Astrocyte of the cerebellum (primary cell): ENCODE data around the gene PEDS1.
"Not testable (repeated sequence)": the region's sequence is repeated elsewhere in the genome, so short reads cannot be mapped to it uniquely, and the experiment has no call there.

Source experiments
- DNase-seq: peaks from one replicate; pipeline ENCODE4 v3.0.0-alpha.2; 2011; ENCODE audit warnings: low read depth
- H3K4me3 ChIP-seq: 2 replicates; pipeline ENCODE4 v1.5.1; 2011; ENCODE audit warnings: mild to moderate bottlenecking, low read depth, low read length, moderate library complexity
- in situ Hi-C: cut with HindIII; loops from 2 replicates; pipeline ENCODE4 v1.10.0; 2017; ENCODE audit warnings: low sequenced_read_pairs
- TF ChIP-seq, protein P1 (sequence below): IDR thresholded peaks from 2 replicates; pipeline ENCODE4 v1.5.1; 2012; ENCODE audit warnings: low read length, low read depth, moderate library complexity, mild to moderate bottlenecking; ENCODE audit errors: missing control alignments

The PEDS1 gene

DNA sequence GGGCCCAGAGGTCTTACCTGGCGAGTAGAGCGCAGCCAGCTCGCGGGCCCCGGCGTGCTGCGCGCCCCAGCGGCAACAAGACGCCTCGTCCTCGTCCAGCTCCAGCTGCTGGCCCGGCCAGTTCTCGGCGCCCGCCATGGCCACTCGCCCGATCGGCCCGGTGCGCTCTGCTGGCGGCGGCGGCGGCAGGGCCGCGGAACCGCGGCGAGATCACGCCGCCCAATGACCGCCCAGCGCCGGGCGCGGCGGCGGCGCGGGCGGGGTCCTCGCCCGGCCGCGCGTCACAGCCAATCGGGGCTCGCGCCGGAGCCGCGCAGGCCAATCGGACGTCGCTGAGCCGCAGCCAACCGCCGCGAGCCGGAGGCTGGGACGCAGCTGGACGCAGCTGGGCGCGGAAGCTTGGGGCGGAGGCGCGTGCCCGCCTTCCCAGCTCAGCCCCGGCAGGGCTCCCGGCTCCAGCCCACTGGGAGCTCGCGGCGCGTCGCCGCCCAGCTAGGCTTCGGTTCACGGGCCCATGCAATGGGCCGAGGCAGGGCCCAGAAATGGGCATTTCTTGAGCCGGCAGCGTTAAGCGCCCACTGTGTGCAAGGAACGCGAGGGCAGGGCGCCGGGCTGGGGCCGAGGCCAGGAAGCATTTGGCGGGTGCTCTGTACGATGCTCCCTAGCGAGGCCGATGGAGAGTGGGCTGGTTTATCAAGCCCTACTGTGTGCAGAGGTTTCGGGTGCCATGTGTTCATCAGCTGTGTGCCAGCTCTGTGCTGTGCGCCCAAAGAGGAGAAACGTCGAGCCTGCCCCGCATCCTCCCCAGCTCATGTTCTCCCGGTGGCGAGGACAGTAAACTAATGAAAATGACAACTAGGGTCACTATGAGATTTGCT lies at the start of gene PEDS1:
TSS of gene PEDS1 (minus strand) at position 224 of the 878 bp plus-strand sequence. CDS start at position 138, 86 bp downstream.
- in situ Hi-C loops = no loop called here
- peak; percentile 73 for DNase-seq
- peak within 1 kb of the TSS; percentile 96 for H3K4me3 ChIP-seq
- TF ChIP-seq, protein P1, sequence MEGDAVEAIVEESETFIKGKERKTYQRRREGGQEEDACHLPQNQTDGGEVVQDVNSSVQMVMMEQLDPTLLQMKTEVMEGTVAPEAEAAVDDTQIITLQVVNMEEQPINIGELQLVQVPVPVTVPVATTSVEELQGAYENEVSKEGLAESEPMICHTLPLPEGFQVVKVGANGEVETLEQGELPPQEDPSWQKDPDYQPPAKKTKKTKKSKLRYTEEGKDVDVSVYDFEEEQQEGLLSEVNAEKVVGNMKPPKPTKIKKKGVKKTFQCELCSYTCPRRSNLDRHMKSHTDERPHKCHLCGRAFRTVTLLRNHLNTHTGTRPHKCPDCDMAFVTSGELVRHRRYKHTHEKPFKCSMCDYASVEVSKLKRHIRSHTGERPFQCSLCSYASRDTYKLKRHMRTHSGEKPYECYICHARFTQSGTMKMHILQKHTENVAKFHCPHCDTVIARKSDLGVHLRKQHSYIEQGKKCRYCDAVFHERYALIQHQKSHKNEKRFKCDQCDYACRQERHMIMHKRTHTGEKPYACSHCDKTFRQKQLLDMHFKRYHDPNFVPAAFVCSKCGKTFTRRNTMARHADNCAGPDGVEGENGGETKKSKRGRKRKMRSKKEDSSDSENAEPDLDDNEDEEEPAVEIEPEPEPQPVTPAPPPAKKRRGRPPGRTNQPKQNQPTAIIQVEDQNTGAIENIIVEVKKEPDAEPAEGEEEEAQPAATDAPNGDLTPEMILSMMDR = no peak

DNA sequence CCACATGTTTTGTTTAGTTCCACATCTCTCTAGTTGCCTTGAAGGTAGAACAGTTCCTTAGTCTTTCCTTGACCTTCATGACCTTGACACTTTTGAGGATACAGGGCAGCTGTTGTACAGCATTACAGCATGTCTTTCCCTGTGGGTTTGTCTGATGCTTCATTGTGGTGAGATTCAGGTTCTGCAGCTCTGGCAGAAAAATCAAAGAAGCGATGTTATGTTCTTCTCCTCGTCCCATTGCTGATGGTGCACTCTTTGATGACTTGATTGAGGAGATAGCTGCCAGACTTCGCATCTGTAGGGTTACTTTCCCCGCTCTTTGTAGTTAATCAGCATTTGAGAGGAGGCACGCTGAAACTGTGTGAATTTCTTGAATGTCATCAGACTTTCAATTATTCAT lies 49.2 kb upstream of the PEDS1 start:
- no peak for DNase-seq
- in situ Hi-C loops = no loop called here
- TF ChIP-seq, protein P1 = no peak
- H3K4me3 ChIP-seq = no peak overlapping the region

DNA sequence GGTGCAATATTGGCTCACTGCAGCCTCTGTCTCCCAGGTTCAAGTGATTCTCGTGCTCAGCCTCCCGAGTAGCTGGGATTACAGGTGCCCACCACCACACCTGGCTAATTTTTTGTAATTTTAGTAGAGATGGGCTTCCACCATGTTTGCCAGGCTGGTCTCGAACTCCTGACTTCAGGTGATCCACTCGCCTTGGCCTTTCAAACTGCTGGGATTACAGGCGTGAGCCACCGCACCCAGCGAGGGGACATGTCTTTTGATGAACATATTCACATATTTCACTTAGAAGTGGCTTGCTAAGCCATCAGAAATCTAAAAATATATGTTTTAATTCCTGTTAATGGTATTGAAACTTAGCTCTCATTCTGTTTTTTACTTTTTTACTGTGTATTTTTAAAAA lies 48.2 kb upstream of the PEDS1 start:
- H3K4me3 ChIP-seq, DNase-seq, in situ Hi-C loops: not testable (repeated sequence)

DNA sequence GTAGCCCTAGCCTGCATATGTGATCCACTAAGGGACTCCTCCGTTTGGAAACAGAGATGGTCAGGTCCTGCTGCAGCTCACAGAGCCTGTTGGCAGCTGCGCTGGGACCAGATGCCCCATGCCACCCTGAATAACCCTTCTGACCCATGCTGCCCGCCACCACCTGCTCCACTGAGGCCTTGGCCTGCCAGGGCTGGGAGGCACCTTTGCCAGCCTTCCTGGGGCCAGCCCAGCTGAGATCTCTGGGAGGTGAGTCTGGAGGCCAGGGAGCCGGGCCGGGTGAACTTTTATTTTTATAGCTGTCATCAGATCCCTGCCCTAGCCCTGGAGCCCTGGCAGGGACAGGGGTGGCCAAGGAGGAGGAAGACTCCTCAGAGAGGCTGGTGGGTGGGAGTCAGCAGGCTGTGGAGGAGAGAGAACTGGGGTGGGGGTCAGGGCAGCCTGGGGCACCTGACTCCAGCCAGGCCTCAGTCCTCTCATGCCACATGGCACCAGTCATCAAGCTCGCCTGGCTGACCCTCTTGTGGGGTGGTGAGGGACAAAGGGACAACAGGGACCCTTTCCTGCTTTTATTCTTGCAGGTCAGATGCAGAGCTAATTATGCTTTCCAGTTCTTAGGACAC lies 47.1 kb upstream of the PEDS1 start:
- H3K4me3 ChIP-seq = no peak overlapping the region
- TF ChIP-seq, protein P1 = no peak
- no peak for DNase-seq
- in situ Hi-C loops = no loop called here

DNA sequence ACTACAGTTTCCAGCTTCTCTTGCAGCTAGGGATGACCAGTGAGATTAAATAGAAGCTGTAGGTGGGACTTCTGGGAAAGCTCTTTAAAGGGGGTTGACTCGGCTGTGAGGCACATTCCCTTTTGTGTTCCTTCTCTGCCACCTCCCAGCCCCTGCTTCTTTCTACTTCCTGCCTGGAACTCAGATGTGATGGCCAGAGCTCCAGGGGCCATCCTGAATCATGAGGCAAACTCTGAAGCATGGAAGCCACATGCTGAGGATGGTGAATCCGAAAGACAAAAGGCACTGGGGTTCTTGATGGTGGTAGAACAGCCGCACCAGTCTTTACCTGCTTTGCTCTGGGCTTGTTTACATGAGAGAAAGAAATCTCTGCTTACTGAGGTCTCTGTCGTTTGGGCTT lies 46.2 kb upstream of the PEDS1 start:
- DNase-seq = no peak
- in situ Hi-C loops = no loop called here
- TF ChIP-seq, protein P1 = no peak
- H3K4me3 ChIP-seq = no peak overlapping the region

DNA sequence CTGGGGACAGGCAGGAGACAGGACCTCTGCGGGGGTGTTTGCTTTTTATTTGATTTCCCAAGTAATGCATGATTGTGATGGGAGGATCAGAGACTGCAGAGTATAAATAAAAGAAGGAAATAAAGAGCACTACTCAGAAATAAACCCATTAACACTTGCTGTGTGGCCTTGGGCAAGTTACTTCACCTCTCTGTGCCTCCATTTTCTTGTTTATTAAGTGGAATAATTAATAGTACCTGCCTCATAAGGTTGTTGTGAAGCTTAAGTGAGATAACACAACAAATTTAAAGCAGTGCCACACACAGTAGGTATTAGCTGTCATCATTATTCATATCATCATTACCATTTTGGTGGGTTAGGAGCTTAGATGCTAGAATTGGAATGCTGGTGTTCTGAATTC lies 45.2 kb upstream of the PEDS1 start:
- no peak for DNase-seq
- TF ChIP-seq, protein P1 = no peak
- in situ Hi-C loops = no loop called here
- no peak overlapping the region for H3K4me3 ChIP-seq

DNA sequence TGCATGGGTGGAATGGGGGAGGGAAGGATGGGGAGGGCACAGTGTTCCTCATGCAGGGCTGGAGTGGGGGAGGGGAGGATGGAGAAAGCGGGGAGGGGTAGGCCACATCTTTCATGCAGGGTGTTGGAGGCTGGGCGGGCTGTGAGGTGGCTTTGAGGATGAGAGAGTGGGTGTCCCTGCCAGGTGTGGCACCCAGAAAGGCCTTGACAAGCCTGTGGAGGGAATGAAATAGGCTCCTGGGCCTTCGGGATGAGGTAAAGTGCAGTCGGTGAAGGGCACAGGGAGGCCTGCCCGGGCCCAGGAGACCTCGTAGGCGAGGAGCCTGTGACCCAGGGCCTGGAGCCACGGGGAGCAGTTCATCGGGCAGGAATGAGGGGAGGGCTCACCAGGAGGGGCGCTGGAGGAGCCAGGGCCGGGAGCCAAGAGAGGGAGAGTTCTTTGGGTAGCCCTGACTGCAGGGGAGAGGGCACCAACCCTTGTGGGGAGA lies 44.7 kb upstream of the PEDS1 start:
- TF ChIP-seq, protein P1 = no peak
- in situ Hi-C loops = no loop called here
- no peak overlapping the region for H3K4me3 ChIP-seq
- no peak for DNase-seq
